GM18505 (cell line): ENCODE data around the gene APOA1.

Source experiments
- ATAC-seq: cut with Tn5 transposase; IDR thresholded peaks from one replicate; pipeline ENCODE4 v1.9.1; 2021; ENCODE audit not compliant: unreplicated experiment
- POLR2A ChIP-seq: IDR thresholded peaks from 4 replicates; pipeline ENCODE4 v1.6.1; 2011; ENCODE audit warnings: borderline replicate concordance; ENCODE audit not compliant: insufficient read depth, insufficient read length; ENCODE audit errors: extremely low read depth

APOA1 gene

GRCh38 chr11:116852261-116853031, 15.0 kb upstream of the APOA1 start:
- no peak for TF ChIP-seq POLR2A
- no peak for ATAC-seq

DNA sequence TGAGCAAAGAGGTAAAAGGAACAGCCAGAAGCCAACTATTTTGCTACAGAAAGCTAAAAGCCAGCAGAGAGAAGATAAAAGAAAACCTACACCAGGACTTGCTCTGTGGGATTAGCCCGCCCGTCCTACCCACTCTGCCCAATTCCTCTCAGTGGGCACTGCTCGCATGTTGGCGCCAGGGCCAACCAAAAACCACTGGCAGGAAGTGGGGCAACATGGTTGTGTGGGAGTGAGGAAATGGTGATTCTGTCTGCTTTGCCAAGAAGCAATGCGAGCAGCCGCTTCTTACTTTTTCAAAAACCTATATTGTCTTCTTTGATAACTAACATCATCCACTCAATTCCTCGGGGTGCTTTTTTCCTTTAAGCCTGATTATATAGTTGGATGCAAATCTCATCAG, 14.2 kb upstream of the APOA1 start:
- no peak for ATAC-seq
- no peak for TF ChIP-seq POLR2A

DNA sequence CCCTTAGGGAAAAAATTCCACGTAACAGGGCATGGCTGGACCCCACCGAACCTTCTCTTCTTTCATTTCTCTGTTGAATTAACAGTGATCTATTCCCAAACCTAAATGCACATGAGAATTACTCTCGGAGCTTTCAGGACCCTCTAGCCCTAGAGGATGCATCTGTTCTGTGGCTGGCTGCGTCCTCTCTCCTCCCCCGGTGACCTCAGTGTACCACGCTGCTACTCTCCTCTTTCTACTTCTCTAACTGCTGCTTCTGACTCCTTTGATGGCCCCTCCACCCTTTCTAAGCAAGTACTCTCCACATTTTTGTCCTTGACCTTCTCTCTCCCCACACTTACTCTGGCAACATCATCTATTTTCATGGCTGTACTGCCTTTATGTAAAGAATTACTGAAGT, 12.1 kb upstream of the APOA1 start:
- no peak for TF ChIP-seq POLR2A
- ATAC-seq: no peak

GRCh38 chr11:116849060-116849459, 11.6 kb upstream of the APOA1 start:
- no peak for TF ChIP-seq POLR2A

GRCh38 chr11:116847612-116848011, 10.2 kb upstream of the APOA1 start:
- TF ChIP-seq POLR2A: no peak
- no peak for ATAC-seq

More at GRCh38 chr11:116849060-116849459, 11.6 kb upstream of the APOA1 start:
- no peak for ATAC-seq

GRCh38 chr11:116844722-116845121, 7.3 kb upstream of the APOA1 start:
- ATAC-seq: no peak
- no peak for TF ChIP-seq POLR2A

DNA sequence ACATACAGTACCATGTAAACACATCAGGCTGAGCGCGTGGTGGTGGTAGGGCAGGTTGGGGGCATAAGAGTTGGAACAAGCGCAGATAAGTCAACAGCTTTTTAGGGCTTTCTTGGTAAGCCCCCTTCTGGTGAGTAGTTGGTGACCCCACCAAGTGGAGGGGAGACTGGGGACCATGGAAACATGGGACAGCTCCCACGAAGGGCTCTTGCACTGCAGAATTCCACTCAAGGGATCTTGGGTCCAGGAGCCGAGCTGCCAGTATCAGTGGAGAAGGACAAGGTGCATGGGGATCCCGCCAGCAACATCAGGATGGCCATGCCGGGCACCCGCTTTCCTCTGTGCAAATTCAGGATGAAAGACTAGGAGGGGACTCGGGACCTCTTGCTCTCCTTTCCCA, 6.2 kb upstream of the APOA1 start:
- TF ChIP-seq POLR2A: no peak
- no peak for ATAC-seq

DNA sequence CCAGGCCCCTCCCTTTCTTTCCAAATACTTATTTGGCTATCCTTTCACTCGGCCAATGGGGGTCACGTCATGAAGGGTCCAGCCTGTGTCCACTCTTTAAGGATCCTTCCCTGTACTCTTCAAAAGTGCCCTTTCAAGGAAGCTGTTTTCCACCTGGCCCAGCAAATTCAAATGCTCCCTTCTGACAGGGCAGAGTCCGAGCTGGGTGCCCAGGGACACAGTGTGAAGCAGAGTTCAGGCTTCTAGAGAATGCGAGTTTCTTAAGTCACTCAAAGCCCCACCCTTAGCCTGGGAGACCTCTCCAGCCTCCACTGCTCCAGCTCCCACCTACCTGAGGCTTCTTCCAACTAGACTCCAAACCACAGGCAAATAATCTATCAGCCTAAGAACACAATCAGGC, 5.5 kb upstream of the APOA1 start:
- no peak for ATAC-seq
- no peak for TF ChIP-seq POLR2A

- TF ChIP-seq POLR2A: no peak
- ATAC-seq: no peak
Measured at GRCh38 chr11:116842117-116842516, 4.7 kb upstream of the APOA1 start.

DNA sequence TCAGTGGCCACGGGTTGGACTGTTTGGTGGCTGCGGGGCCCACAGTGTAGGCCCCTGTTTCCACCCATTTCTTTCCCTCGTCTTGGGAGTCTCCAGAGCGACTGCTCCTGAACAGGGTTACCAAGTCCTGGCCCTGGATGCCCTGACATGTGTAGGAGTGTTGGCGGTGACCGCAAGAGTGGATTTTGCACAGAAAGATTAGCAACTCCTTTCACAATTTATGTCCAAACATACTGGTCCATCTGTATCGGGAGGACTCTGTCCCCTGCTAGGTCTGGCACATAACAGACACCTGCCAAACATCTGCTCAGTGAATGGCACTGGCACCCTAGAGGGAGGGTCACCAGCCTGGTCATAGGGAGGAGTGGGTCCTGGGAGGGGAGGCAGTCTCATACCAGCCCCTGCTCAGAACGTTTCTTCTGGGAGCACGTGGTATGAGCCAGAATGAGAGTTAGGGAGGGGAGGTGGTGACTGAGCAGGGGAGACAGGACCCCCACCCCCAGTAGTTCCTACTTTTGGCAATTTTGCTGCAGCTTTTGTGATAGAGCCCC, 3.4 kb upstream of the APOA1 start:
- TF ChIP-seq POLR2A: no peak
- no peak for ATAC-seq

GRCh38 chr11:116840224-116840745, 2.9 kb upstream of the APOA1 start:
- no peak for ATAC-seq
- no peak for TF ChIP-seq POLR2A

DNA sequence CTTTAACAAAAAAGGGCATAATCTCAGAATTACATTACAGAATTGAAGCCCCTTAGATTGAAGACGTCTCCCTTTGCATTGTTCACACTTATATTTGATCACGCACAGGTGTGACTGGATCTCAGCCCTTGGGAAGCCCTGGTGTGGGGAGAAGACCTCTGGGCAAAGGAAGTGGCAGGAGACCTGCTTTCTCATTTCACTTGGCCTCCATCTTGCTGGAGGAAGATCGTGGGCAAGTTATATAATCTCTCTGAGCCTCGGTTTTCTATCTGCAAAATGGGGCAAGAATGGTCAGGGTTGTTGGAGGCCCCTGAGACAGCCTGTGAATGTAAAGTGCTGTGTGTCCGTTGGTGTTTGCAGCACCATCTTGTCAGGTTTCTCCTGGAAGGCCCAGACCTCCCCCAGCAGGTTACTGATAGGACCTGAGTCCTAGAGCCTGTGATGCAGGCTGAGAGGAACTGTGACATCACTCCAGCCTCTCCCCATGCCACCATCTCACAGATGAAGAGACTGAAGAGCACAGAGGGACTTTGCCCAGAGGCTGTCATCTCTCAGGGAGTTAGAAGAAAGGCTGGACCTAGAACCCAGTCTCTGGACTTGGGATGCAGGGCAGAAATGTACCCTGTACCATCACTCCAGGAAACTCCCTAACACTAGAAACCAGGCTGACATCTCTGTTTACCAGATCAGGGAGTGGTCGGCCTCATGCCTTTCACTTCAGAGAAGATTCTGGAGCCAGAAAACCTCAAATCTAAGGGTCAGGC, 1.1 kb upstream of the APOA1 start:
- TF ChIP-seq POLR2A: no peak
- ATAC-seq: no peak

DNA sequence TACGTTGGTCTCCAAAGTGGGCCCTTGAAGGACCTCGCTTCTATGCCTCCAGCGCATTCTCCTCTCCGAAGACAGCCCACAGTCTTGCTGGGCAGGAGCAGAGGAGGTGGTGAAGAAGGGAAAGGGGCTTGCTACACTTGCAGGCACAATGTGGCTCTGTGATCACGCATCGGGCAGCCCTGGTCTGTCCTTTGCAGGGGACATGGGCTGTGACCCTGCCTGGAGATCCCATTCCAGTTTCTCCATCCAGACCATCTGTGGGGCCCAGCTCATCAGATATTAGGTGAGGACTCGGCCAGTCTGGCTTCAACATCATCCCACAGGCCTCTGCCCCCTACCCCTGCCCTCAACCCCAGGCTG, 810 bp downstream of the APOA1 start:
- TF ChIP-seq POLR2A: no peak
- no peak for ATAC-seq

DNA sequence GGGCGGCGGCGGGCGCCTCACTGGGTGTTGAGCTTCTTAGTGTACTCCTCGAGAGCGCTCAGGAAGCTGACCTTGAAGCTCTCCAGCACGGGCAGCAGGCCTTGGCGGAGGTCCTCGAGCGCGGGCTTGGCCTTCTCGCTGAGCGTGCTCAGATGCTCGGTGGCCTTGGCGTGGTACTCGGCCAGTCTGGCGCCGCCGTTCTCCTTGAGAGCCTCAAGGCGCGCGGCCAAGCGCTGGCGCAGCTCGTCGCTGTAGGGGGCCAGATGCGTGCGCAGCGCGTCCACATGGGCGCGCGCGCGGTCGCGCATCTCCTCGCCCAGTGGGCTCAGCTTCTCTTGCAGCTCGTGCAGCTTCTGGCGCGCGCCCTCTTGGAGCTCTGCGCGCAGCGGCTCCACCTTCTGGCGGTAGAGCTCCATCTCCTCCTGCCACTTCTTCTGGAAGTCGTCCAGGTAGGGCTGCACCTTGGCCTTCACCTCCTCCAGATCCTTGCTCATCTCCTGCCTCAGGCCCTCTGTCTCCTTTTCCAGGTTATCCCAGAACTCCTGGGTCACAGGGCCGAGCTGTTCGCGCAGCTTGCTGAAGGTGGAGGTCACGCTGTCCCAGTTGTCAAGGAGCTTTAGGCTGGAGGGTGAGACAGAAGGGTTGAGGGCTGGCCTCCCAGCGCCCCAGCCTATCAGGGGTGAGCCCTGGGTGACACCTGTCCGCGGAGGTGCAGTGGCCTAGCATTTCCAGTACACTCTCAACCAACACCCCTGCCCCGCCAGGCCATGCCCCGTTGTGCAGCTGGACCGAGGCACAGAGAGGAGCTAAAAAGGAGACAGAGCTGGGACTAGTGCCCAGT, 1.4 kb downstream of the APOA1 start:
- ATAC-seq: peak; percentile 68
- peak; percentile 42 for TF ChIP-seq POLR2A
